Measurements from ENCODE around the gene FH.
A peak's percentile ranks its signal among the peaks of the same experiment; 100 is the strongest.

Gene FH

DNA sequence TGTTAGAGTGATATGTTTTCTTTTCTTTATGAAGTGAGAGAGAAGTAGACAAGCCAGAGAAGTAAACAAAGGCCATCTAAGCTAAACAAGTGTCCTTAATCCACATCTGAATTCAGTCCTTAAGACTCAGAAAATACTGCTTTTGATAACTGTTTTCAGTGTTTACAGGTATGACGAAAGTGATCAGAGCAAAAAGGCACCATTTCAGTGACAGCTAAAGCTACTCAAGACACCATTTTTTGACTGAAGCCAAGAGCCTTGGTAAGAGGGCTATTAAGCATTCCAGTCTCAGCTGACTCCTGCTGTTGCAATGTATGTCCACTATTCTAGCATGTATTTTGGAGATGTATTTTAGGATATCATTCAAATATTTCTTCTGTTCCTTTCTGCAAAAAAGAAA is 16.7 kb upstream of the FH start:
- DNase-seq (ENCODE audit: low spot score) = no peak
- CTCF ChIA-PET = no interaction called here
- no peak overlapping the region for H3K27ac ChIP-seq
- TF ChIP-seq, protein P1, sequence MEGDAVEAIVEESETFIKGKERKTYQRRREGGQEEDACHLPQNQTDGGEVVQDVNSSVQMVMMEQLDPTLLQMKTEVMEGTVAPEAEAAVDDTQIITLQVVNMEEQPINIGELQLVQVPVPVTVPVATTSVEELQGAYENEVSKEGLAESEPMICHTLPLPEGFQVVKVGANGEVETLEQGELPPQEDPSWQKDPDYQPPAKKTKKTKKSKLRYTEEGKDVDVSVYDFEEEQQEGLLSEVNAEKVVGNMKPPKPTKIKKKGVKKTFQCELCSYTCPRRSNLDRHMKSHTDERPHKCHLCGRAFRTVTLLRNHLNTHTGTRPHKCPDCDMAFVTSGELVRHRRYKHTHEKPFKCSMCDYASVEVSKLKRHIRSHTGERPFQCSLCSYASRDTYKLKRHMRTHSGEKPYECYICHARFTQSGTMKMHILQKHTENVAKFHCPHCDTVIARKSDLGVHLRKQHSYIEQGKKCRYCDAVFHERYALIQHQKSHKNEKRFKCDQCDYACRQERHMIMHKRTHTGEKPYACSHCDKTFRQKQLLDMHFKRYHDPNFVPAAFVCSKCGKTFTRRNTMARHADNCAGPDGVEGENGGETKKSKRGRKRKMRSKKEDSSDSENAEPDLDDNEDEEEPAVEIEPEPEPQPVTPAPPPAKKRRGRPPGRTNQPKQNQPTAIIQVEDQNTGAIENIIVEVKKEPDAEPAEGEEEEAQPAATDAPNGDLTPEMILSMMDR (conservative IDR thresholded peaks at IDR 0.05; ENCODE audit: low read depth) = no peak
- POLR2A ChIA-PET (ENCODE audit: low non-redundant PET) = no interaction called here

DNA sequence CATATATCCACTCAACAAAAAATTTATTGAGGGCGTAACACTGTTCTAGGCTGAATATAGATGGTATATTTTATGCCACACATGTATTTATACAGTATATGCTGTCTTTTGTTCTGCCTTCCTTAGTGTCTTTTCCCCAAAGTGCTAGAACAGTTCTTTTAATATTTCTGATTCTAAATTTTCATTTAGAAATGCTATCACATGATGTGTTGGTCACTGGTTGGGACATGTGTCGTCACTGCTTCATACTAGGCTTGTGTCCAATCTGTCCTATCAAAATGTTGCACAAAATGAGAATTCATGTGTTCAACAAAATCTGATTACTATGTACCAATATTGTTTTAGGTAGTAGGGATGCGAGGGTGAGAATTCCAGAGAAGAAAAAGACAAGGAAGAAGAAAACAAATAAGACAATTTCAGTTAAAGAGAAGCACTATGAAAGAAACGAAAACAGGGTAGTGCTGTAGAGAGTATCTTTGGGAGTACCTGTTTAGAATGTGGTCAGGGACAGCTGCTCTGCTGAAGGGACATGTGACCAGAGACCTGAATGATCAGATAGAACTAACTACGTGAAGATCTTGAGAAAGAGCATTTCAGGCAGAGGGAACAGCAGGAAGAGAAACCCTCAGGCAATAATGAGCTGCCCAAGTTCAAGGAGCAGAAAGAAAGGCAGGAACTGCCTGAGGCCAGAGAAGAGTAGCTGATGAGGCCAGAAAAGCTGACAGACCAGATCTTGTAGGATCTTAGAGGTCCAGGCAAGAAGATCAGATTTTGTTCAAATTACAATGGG is 14.0 kb upstream of the FH start:
- CTCF ChIA-PET = interaction anchor here (1.0 to 2.0 kb wide), 2 partner anchors 77 to 301 kb away, joined by 3 to 5 read pairs; no protein-coding TSS in a partner anchor
- POLR2A ChIA-PET (ENCODE audit: low non-redundant PET) = no interaction called here
- TF ChIP-seq, protein P1 (conservative IDR thresholded peaks at IDR 0.05; ENCODE audit: low read depth) = no peak
- no peak overlapping the region for H3K27ac ChIP-seq
- no peak for DNase-seq (ENCODE audit: low spot score)

DNA sequence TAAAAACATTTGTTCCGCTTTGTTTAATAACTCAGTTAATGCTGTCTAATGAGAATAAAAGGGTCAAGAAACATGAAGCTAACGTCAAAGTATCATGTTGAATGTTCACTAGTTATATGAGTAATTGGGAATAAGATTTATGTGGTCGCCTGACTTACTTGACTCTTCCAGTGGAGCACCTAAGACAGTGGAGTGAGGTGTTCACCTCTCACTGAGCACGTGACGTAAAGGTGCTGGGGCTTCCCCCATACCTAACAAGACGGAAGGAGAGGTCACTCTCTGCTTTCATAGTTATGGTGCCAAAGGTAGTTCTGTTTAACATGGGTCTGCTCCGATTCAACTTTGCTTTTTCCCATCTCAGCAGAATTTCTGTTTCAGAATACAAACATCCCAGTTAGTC is 13.3 kb upstream of the FH start:
- ChIA-PET POLR2A (ENCODE audit: low non-redundant PET) (no interaction called here), CTCF (interaction anchor here (0.8 to 2.0 kb wide), 2 partner anchors 16 to 78 kb away, joined by 3 to 5 read pairs; no protein-coding TSS in a partner anchor)
- DNase-seq (ENCODE audit: low spot score) = no peak
- no peak overlapping the region for H3K27ac ChIP-seq
- TF ChIP-seq, protein P1 (conservative IDR thresholded peaks at IDR 0.05; ENCODE audit: low read depth) = no peak

DNA sequence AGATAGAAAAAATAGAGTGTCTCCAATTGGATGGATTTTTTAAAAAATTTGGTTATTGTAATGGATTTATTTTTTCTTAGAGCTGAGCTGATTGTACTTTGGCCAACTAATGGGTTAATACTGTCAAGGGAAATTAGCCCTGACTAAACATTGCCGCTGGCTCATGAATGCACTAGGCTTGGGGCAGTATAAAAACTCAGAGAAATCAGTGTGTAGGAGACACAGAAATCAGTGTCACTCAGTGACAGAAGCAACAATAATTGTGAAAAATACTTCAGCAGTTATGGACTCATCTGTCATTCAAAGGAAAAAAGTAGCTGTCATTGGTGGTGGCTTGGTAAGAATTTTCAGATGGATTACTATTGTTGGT is 12.6 kb upstream of the FH start, which contains the start of gene KMO:
TSS of gene KMO (plus strand) at position 217 of the 370 bp plus-strand sequence. CDS start at position 284, 67 bp downstream.
- POLR2A ChIA-PET (ENCODE audit: low non-redundant PET) = no interaction called here
- no peak within 1 kb of the TSS for H3K27ac ChIP-seq
- no peak for DNase-seq (ENCODE audit: low spot score)
- TF ChIP-seq, protein P1 (conservative IDR thresholded peaks at IDR 0.05; ENCODE audit: low read depth) = no peak
- CTCF ChIA-PET = interaction anchor here (0.6 to 2.0 kb wide), 3 partner anchors 15 to 100 kb away, joined by 3 to 5 read pairs (median 4); no protein-coding TSS in a partner anchor

DNA sequence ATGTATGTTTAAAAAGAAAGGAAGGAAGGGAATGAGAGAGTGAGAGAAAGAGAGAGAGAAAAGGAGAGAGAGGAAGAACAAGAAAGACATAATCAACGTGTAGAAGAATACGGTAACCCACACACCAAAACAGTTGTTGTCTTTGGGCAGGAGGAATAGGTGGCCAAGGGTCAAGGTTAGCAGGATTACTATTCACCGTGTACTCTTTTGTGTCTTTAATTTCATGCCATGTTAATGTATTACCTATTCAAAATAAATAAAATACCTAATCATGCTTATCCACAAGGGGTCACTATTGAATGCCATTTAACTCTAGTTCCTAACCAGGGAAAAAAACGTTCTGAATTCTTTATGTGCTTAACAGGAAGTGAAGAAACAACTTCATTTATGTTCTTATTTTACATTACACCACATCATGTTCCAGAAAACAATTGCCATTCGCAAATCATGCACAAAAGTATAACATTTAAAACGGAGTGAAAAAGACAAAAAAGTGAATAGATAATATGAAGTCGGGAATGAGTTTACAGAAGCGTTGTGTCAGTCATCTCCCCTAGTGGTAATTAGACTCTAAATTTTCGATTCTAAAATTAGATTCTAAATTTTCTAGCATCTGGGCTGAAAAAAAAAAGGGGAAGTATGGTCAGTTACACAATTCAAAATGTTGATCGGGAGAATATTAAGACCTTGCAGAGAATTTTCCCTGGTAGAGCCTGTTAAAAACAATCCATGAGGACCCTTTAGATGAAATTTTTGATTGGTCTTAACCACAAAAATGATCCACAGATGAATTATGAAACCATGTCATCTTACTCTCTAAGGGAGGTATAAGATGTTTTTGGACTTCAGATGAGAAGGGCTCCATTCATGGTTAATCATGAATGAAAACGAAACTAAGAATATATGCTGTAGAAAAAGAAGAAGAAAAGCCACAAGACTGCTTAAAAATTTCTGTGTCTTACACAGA is 11.9 kb upstream of the FH start:
- H3K27ac ChIP-seq = no peak overlapping the region
- CTCF ChIA-PET = interaction anchor here (0.6 to 0.8 kb wide), 5 partner anchors 14 to 525 kb away, joined by 3 to 4 read pairs (median 3); no protein-coding TSS in a partner anchor

More for the DNA sequence above, 11.9 kb upstream of the FH start:
- DNase-seq (ENCODE audit: low spot score) = peak; percentile 42
- POLR2A ChIA-PET (ENCODE audit: low non-redundant PET) = no interaction called here
- TF ChIP-seq, protein P1 (conservative IDR thresholded peaks at IDR 0.05; ENCODE audit: low read depth) = peak; percentile 66
